Bronchial epithelial cell (primary cell): ENCODE data around the gene GALNT15. TPM values are rescaled to one million over a fixed set of nuclear protein-coding genes. Genes with fewer than 3 reads are reported as not detected.

Experiments used
- DNase-seq: peaks from one replicate; pipeline ENCODE4 v3.0.0-alpha.2; 2010; ENCODE audit warnings: low read depth
- FAIRE-seq: peaks from 2 replicates; lab custom pipeline; 2011; peaks lifted over from hg19 to GRCh38; lab: Jason Lieb, UNC
- H3K27me3 ChIP-seq: 2 replicates; pipeline ENCODE4 v1.5.1; 2011; ENCODE audit warnings: low read length; ENCODE audit not compliant: control insufficient read depth, insufficient read depth
- H3K36me3 ChIP-seq: 2 replicates; pipeline ENCODE4 v1.5.1; 2011; ENCODE audit warnings: low read length; ENCODE audit not compliant: control insufficient read depth, insufficient read depth
- H3K4me3 ChIP-seq: 2 replicates; pipeline ENCODE4 v1.5.1; 2011; ENCODE audit warnings: mild to moderate bottlenecking, low read depth, low read length, control low read depth
- total RNA-seq: library from RNA; depleted of rRNA; stranded (reverse); fragments of >200 nt; gene quantifications from 2 replicates; pipeline ENCODE4 v1.2.1, GENCODE V29; 2014
- TF ChIP-seq, protein P1 (sequence below): IDR thresholded peaks from 2 replicates; pipeline ENCODE4 v1.5.1; 2011; ENCODE audit warnings: mild to moderate bottlenecking, moderate library complexity, low read length, control low read depth, inconsistent platforms; ENCODE audit not compliant: insufficient read depth, severe bottlenecking

Gene GALNT15
- total RNA-seq, 1 donor from 2014 or later = 0.53 TPM

DNA sequence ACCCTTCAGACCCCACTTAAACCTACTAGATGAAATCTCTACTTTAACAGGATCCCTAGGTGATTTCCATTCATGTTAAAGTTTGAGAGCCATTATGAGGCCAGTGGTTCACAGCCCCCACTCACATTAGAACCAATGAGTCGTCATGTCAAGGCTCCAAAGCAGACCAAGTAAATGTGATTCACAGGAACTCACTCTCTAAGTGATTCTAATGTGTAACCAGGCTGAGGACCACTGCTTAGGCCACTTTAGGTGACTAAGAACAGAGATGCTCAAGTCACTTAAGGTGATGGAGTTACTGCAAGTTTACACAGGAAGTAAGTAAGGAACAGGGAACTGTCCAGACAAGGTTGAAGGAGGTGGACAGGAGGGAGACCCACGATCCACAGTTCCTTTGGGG lies 7.7 kb downstream of the GALNT15 start:
- TF ChIP-seq, protein P1, sequence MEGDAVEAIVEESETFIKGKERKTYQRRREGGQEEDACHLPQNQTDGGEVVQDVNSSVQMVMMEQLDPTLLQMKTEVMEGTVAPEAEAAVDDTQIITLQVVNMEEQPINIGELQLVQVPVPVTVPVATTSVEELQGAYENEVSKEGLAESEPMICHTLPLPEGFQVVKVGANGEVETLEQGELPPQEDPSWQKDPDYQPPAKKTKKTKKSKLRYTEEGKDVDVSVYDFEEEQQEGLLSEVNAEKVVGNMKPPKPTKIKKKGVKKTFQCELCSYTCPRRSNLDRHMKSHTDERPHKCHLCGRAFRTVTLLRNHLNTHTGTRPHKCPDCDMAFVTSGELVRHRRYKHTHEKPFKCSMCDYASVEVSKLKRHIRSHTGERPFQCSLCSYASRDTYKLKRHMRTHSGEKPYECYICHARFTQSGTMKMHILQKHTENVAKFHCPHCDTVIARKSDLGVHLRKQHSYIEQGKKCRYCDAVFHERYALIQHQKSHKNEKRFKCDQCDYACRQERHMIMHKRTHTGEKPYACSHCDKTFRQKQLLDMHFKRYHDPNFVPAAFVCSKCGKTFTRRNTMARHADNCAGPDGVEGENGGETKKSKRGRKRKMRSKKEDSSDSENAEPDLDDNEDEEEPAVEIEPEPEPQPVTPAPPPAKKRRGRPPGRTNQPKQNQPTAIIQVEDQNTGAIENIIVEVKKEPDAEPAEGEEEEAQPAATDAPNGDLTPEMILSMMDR = no peak
- DNase-seq = peak; percentile 10
- no peak for FAIRE-seq
- H3K36me3 ChIP-seq = no peaks in the 10 kb centered on the region
- H3K27me3 ChIP-seq = no peaks in the 10 kb centered on the region
- no peak overlapping the region for H3K4me3 ChIP-seq

DNA sequence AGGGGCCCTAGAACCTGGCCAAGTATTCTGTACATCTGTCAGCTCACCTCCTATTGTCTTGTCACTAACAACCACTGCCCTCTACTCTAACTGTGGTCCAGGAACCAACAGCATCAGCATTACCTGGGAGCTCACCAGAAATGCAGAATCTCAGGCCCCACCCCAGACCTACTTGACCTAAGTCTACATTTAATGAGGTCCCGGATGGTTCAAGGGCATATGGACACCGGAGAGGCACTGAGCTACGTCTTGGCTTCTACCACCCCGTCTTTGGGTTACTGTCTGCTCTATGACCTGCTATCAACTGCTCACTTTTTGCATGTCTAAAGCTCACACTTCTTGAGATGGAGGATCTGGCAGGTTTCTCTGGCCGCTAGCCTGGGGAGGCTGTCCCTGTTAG lies 8.1 kb downstream of the GALNT15 start:
- no peaks in the 10 kb centered on the region for H3K27me3 ChIP-seq
- no peaks in the 10 kb centered on the region for H3K36me3 ChIP-seq
- DNase-seq (no peak), FAIRE-seq (peak; percentile 7)
- H3K4me3 ChIP-seq = no peak overlapping the region
- TF ChIP-seq, protein P1 = no peak

DNA sequence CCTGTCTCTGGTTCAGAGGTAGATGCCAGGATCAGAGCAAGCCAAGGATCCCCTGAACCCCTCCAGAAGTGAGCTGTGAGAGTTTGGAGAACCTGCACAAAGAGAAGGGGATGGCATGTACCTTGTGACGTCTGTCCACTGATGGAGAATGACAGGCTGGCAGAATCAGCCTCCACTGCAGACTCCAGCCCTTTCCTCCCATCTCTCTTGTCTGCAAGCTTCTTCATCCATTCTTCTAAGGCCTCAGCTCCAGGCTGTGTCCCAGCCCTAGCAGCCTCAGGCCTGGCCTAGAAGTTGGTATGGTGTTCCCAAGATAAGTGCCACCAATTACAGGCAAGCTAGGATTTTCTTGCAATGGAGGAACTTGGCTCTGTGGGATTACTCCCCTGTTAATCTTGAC lies 8.6 kb downstream of the GALNT15 start:
- Histone ChIP-seq H3K36me3 (no peaks in the 10 kb centered on the region), H3K27me3 (no peaks in the 10 kb centered on the region), H3K4me3 (no peak overlapping the region)
- TF ChIP-seq, protein P1 = no peak
- FAIRE-seq = no peak
- no peak for DNase-seq

DNA sequence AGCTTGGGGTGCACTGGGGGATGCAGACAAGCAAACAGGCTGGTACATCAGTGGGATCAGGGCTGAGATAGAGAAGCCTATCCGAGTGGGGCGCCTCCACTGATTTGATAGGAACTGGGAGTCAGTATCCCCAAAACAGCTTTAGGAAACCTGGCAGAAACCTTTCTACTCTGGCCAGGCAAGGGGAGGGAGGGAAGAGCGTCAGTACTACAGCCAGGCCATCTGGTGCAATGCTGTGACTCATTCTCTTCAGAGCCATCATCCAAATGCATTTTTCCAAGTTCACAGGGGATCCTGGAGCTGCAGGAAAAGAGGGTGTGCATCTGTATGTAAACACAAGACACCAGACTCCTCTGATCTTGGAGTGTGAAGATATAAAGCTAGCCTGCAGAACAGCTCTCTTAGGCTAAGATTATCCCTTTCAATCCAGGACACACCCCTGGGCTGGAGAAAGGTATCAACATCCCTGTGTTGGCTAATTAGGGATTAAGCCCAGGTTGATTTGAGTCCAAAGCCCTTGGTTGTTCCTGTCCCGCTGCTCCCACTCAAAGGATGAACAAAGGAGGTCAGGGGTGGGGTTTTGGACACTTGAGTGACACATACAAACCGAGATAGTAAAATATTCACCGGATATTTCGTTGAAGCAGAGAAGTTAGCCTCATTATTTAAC lies 9.3 kb downstream of the GALNT15 start:
- FAIRE-seq (no peak), DNase-seq (peak; percentile 40)
- Histone ChIP-seq H3K27me3 (no peaks in the 10 kb centered on the region), H3K36me3 (no peaks in the 10 kb centered on the region), H3K4me3 (no peak overlapping the region)
- TF ChIP-seq, protein P1 = no peak

DNA sequence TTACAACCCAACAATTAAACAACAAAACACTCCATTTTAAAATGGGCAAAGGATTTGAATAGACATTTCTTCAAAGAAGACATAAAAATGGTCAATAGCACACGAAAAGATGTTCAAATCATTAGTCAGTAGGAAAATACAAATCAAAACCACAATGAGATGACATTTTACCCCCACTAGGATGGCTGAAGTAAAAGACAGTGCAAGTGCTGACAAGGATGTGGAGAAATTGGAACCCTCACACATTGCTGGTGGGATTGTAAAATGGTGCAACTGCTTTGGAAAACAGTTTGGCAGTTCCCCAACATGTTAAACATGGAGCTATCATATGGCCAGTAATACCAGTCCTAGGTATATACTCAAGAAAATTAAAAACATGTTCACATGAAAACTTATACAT lies 11.6 kb downstream of the GALNT15 start:
- no peaks in the 10 kb centered on the region for H3K36me3 ChIP-seq
- H3K27me3 ChIP-seq = no peaks in the 10 kb centered on the region
- TF ChIP-seq, protein P1 = no peak
- no peak overlapping the region for H3K4me3 ChIP-seq
- DNase-seq = no peak
- FAIRE-seq = no peak

DNA sequence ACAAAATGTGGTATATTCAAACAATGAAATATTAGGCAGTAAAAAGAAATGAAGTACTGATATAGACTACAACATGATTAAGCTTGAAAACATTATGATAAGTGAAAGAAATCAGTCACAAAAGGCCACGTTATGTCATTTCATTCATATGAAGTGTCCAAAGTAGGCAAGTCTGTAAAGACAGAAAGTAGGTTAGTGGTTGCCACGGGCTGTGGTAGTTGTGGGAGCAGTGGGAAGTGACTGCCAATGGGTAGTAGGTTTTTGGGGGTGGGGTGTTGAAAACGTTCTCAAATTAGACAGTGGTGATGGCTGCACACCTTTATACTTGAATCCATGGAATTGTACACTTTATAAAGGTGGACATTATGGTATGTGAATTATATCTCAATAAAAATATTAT lies 12.1 kb downstream of the GALNT15 start:
- TF ChIP-seq, protein P1 = no peak
- H3K4me3 ChIP-seq = no peak overlapping the region
- DNase-seq = no peak
- H3K27me3 ChIP-seq = no peaks in the 10 kb centered on the region
- no peaks in the 10 kb centered on the region for H3K36me3 ChIP-seq
- no peak for FAIRE-seq
